ENCODE results near the gene CPNE6.
A peak's percentile ranks its signal among the peaks of the same experiment; 100 is the strongest.

Gene CPNE6

GRCh38 chr14:24106672-24107271 is 35.4 kb downstream of the CPNE6 start:
- POLR2A ChIA-PET (ENCODE audit: low non-redundant PET), result no interaction called here
- CTCF ChIA-PET, result interaction anchor here (0.5 to 0.9 kb wide), 2 partner anchors 54 to 90 kb away, joined by 3 read pairs; no protein-coding TSS in a partner anchor
- no peak for DNase-seq (ENCODE audit: low spot score)
- TF ChIP-seq CTCF (conservative IDR thresholded peaks at IDR 0.05; ENCODE audit: low read depth), result no peak
- H3K27ac ChIP-seq, result no peak overlapping the region

DNA sequence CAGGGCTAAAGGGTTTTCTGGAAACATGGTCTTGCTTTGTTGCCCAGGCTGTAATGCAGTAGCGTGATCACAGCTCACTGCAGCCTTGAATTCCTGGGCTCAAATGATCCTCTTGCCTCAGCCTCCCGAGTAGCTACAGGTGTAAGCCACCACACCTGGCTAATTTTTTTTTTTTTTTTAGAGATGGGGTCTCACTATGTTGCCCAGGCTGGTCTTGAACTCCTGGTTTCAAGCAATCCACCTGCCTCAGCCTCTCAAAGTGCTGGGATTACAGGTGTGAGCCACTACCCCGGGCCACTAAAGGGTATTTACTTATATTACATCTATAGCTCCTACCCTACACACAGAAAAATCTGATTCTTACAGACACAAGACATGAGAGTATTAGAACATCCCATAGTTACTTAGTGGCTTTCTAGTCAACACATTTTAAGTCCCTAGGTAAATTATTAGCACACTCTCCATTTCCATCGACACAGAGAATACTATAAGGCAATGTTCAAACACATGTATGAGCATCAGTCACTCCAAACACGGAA is 37.0 kb downstream of the CPNE6 start:
- ChIA-PET POLR2A (ENCODE audit: low non-redundant PET) (interaction anchor here (1.1 kb wide), 1 partner anchor 14 kb away, joined by 5 read pairs; the partner anchor contains the start of gene PCK2), CTCF (interaction anchor here (0.5 to 3.6 kb wide), 21 partner anchors 9 to 1891 kb away, joined by 3 to 39 read pairs (median 4); no protein-coding TSS in a partner anchor)
- no peak for TF ChIP-seq CTCF (conservative IDR thresholded peaks at IDR 0.05; ENCODE audit: low read depth)
- no peak overlapping the region for H3K27ac ChIP-seq
- DNase-seq (ENCODE audit: low spot score), result no peak

DNA sequence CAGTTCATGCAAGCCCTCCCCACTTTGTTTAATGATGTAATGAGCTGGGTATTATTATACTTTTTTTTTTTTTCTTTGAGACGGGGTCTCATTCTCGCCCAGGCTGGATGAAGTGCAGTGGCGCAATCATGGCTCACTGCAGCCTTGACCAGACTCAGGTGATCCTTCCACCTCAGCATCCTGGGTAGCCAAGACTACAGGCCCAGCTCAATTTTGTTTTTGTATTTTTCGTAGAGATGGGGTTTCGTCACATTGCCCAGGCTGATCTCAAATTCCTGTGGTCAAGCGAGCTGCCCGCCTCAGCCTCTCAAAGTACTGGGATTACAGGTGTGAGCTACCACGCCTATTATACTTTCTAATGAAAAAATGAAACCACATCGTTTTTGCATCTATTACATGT is 38.7 kb downstream of the CPNE6 start:
- POLR2A ChIA-PET (ENCODE audit: low non-redundant PET), result no interaction called here
- DNase-seq (ENCODE audit: low spot score), result no peak
- TF ChIP-seq CTCF (conservative IDR thresholded peaks at IDR 0.05; ENCODE audit: low read depth), result no peak
- H3K27ac ChIP-seq, result peak overlapping the region; percentile 64
- CTCF ChIA-PET, result interaction anchor here (0.6 to 3.6 kb wide), 3 partner anchors 48 to 532 kb away, joined by 3 to 39 read pairs (median 4); no protein-coding TSS in a partner anchor

- TF ChIP-seq CTCF (conservative IDR thresholded peaks at IDR 0.05; ENCODE audit: low read depth), result no peak
- CTCF ChIA-PET, result interaction anchor here (3.6 kb wide), 1 partner anchor 53 kb away, joined by 39 read pairs; no protein-coding TSS in a partner anchor
- DNase-seq (ENCODE audit: low spot score), result no peak
- no peak overlapping the region for H3K27ac ChIP-seq
- POLR2A ChIA-PET (ENCODE audit: low non-redundant PET), result no interaction called here
Observed at GRCh38 chr14:24110523-24110922, 39.2 kb downstream of the CPNE6 start.

DNA sequence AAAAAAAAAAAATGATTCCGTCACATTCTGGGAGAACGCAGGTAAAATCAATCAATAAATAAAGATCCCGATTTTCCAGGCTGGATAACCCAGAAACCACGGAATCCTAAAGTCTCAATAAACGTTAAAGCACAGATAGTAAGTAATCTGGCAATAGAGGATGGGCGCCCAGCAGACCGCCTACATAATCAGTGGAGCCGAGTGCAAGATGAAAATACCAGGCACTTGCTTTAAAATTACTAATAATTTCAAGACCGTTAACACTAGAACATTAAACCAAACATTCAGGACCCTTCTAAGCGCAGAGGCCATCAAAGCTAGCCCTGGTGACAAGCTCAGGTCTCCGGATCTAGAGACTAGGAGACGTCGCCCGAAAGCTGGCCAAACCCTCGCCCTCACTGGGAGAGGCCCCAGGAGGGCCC is 42.0 kb downstream of the CPNE6 start:
- ChIA-PET CTCF (interaction anchor here (0.6 kb wide), 2 partner anchors 61 to 74 kb away, joined by 3 read pairs; no protein-coding TSS in a partner anchor), POLR2A (ENCODE audit: low non-redundant PET) (interaction anchor here (0.7 to 2.0 kb wide), 7 partner anchors 19 to 129 kb away, joined by 3 to 12 read pairs (median 4); partner anchors contain the start of genes PCK2, PSME1, PSME2 and RNF31)
- DNase-seq (ENCODE audit: low spot score), result no peak
- no peak for TF ChIP-seq CTCF (conservative IDR thresholded peaks at IDR 0.05; ENCODE audit: low read depth)
- peak overlapping the region; percentile 99 for H3K27ac ChIP-seq

DNA sequence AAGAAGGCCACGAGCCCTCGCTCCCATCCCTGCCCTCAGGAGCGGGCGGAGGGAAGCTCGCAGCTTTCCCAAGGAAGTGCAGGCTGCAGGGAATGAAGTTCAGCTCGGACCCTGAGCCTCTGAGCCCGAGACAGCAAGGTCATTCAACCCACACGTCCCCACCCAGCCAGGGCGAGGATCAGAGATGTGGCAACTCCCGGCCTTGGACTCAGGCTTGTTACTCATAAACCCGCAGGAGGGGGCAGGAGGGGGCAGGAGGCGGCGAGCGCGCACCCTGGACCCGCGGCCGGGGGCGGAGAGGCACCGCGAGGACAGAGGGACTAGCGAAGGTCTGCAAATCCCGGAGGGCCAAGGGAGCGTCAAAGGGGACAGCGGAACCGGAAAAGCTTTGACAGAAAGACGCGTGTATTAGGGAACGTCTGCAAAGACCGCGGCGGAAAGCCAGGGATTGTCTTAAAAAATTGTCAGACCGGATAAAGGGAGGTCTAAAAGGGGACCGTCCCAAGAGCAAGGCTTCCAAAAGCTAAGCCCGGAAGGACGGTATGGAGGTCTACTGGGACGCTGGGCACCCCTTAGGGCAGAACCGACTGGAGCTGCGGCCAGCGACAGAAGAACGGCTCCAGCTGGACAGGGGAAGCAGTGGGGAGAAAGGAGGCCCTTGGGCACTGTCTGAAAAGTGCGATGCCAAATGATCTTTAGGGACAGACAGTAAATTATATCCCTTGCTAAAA is 42.6 kb downstream of the CPNE6 start:
- ChIA-PET POLR2A (ENCODE audit: low non-redundant PET) (interaction anchor here (0.7 to 2.0 kb wide), 10 partner anchors 10 to 128 kb away, joined by 3 to 12 read pairs (median 4); partner anchors contain the start of genes IRF9, PCK2, PSME1 and PSME2), CTCF (interaction anchor here (0.6 kb wide), 2 partner anchors 61 to 73 kb away, joined by 3 read pairs; no protein-coding TSS in a partner anchor)
- TF ChIP-seq CTCF (conservative IDR thresholded peaks at IDR 0.05; ENCODE audit: low read depth), result no peak
- H3K27ac ChIP-seq, result peak overlapping the region; percentile 99
- peak; percentile 78 for DNase-seq (ENCODE audit: low spot score)
